Measurements from ENCODE around the gene TIAM2.

TIAM2 gene

DNA sequence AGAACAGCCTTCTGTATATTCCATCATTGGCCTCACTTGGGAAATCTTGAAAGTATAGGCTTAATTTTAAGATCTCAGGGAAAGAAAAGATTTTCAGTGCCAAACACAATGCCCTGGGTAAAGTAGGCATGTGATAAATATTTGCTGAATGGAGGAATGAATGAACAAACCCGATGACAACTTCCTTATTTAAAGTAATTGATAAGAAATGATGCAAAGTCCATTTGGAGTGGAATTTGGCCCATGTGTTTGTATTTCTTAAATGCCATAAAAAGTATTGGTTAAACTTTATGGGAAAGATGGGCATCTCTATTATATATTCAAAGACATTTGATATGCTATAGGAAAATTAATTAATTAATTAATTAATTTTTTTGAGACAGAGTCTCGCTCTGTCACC lies 3.7 kb downstream of the TIAM2 start:
- TF ChIP-seq, protein P1, sequence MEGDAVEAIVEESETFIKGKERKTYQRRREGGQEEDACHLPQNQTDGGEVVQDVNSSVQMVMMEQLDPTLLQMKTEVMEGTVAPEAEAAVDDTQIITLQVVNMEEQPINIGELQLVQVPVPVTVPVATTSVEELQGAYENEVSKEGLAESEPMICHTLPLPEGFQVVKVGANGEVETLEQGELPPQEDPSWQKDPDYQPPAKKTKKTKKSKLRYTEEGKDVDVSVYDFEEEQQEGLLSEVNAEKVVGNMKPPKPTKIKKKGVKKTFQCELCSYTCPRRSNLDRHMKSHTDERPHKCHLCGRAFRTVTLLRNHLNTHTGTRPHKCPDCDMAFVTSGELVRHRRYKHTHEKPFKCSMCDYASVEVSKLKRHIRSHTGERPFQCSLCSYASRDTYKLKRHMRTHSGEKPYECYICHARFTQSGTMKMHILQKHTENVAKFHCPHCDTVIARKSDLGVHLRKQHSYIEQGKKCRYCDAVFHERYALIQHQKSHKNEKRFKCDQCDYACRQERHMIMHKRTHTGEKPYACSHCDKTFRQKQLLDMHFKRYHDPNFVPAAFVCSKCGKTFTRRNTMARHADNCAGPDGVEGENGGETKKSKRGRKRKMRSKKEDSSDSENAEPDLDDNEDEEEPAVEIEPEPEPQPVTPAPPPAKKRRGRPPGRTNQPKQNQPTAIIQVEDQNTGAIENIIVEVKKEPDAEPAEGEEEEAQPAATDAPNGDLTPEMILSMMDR (IDR thresholded peaks at IDR 0.05; ENCODE audit: control insufficient read depth, insufficient read depth, low read depth, low read length, missing control alignments): no peak
- DNase-seq (ENCODE audit: low read depth): no peak
- no peak overlapping the region for H3K4me3 ChIP-seq (ENCODE audit: control insufficient read depth, low read depth, low read length)

DNA sequence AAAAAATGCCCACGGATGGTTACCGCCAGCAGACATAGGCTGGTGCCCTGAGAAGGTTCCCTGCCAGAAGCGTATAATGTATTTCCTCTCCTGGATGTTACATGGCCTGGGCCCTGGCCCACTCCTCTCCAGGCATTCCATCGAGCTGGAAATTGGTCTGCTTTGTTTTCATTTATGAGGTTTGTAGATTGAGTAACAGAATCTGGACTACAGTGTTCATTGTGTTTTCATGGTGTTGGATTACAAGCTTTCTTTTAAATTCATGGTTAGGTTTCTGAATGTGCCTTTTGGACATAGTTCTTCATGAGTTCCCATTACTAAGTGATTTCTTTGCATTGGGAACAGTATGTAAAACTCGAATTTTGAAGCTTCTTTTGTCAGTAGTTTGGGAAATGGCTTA lies 6.4 kb downstream of the TIAM2 start:
- H3K4me3 ChIP-seq (ENCODE audit: control insufficient read depth, low read depth, low read length): no peak overlapping the region
- TF ChIP-seq, protein P1 (IDR thresholded peaks at IDR 0.05; ENCODE audit: control insufficient read depth, insufficient read depth, low read depth, low read length, missing control alignments): no peak
- DNase-seq (ENCODE audit: low read depth): no peak

DNA sequence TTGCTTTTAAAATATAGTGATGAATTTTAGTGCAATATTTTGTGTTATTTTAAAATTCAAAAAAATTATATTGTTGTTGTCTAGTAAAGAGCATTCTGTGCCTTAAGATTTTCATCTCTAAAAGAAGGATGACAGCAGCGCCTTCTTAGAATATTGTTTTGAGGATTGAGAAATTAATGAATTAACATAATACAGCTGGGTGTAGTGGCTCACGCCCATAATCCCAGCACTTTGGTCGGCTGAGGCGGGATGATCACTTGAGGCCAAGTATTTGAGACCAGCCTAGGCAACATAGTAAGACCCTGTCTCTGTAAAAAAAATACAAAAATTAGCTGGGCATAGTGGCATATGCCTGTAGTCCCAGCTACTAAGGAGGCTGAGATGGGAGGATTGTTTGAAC lies 6.8 kb downstream of the TIAM2 start:
- no peak for DNase-seq (ENCODE audit: low read depth)
- no peak overlapping the region for H3K4me3 ChIP-seq (ENCODE audit: control insufficient read depth, low read depth, low read length)
- TF ChIP-seq, protein P1 (IDR thresholded peaks at IDR 0.05; ENCODE audit: control insufficient read depth, insufficient read depth, low read depth, low read length, missing control alignments): no peak

DNA sequence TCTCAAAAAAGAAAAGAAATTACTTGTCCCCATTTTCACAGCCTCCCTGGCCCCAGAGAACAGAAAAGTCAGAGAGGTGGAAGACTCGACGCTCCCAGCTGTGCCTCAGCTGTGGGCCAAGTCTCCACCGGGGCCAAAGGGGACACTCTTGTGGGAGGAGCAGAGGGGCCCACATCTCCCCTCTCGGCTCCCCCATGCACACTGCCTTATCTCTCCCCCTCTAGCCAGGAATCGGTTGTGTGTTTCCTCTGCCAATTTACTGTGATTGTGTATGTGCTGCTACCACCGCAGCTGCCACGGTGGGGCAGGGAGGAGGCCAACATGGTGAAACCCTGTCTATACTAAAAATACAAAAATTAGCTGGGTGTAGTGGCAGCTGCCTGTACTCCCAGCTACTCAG lies 8.4 kb downstream of the TIAM2 start:
- TF ChIP-seq, protein P1 (IDR thresholded peaks at IDR 0.05; ENCODE audit: control insufficient read depth, insufficient read depth, low read depth, low read length, missing control alignments): no peak
- H3K4me3 ChIP-seq (ENCODE audit: control insufficient read depth, low read depth, low read length): no peak overlapping the region
- no peak for DNase-seq (ENCODE audit: low read depth)

DNA sequence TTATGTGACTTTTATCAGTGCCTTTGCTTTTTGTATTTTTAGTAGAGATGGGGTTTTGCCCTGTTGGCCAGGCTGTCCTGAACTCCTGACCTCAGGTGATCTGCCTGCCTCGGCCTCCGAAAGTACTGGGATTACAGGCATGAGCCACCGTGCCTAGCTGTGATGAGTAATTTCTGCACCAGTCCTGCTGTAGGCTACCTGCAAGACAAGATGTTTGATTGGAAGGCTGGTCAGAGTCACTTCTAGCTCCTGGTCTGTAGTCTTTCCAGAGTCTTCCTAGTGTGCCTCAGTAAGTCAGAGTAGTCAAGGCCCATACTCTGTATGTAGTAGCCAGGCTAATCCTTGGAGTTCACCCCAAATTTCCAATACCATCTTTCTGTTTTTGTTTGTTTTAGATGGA lies 8.9 kb downstream of the TIAM2 start:
- no peak overlapping the region for H3K4me3 ChIP-seq (ENCODE audit: control insufficient read depth, low read depth, low read length)
- TF ChIP-seq, protein P1 (IDR thresholded peaks at IDR 0.05; ENCODE audit: control insufficient read depth, insufficient read depth, low read depth, low read length, missing control alignments): no peak
- no peak for DNase-seq (ENCODE audit: low read depth)

DNA sequence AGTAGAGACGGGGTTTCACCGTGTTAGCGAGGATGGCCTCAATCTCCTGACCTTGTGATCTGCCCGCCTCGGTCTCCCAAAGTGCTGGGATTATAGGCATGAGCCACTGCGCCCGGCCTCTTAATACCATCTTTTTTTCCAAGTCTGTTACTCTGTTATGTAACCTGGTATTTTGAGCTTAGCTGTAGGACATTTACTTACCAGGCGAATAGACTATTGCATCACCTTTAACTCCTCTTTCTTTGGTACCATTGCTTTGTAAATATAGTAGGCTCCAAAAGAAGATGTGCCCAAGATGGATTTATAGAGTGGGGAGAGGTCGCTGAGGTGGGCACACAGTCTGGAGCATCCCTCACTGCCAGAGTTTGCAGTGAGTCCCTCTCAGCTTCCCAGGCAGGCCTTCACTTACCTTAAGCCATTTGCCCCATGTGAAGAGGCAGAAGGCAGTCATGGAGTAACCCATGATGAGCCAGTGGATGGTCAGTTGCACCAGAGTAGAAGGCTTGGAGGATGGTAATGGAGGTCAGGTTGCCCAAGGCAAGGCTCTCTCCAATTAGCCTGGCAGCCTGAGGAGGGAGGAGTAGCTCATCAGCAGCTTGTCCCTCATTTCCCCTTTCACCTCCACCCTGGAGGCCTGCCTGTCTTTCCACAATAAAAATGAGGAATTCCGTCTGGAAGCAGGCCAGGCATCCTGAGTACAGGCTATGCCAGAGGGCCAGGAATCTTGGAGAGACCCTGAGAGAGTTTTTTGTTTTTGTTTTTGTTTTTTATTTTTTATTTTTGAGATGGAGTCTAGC lies 9.7 kb downstream of the TIAM2 start:
- no peak for DNase-seq (ENCODE audit: low read depth)
- no peak overlapping the region for H3K4me3 ChIP-seq (ENCODE audit: control insufficient read depth, low read depth, low read length)
- TF ChIP-seq, protein P1 (IDR thresholded peaks at IDR 0.05; ENCODE audit: control insufficient read depth, insufficient read depth, low read depth, low read length, missing control alignments): no peak
